GM19438 (cell line): Measurements from ENCODE around the gene PSMD12.
"Not testable (repeated sequence)": the region's sequence is repeated elsewhere in the genome, so short reads cannot be mapped to it uniquely, and the experiment has no call there.

ENCODE experiments used
- ATAC-seq: cut with Tn5 transposase; IDR thresholded peaks from one replicate; pipeline ENCODE4 v1.9.1; 2021; ENCODE audit warnings: low read depth; ENCODE audit not compliant: unreplicated experiment

PSMD12 gene

GRCh38 chr17:67388536-67388935 lies 22.2 kb upstream of the PSMD12 start:
- not testable (repeated sequence) for ATAC-seq

GRCh38 chr17:67386965-67387551 lies 20.7 kb upstream of the PSMD12 start:
- no peak for ATAC-seq

GRCh38 chr17:67385122-67385988 lies 19.0 kb upstream of the PSMD12 start:
- ATAC-seq = no peak

GRCh38 chr17:67381929-67382257 lies 15.5 kb upstream of the PSMD12 start:
- no peak for ATAC-seq

GRCh38 chr17:67379251-67379630 lies 12.9 kb upstream of the PSMD12 start:
- no peak for ATAC-seq

- ATAC-seq = peak; percentile 35
Measured at GRCh38 chr17:67378454-67379250, 12.3 kb upstream of the PSMD12 start.

GRCh38 chr17:67377488-67378453 lies 11.4 kb upstream of the PSMD12 start:
- peak; percentile 42 for ATAC-seq

GRCh38 chr17:67376737-67377487 lies 10.5 kb upstream of the PSMD12 start, which contains the start of gene PITPNC1:
TSS of gene PITPNC1 (plus strand) at chr17:67377281.
- ATAC-seq = peak; percentile 55

GRCh38 chr17:67376415-67376736 lies 10.0 kb upstream of the PSMD12 start:
- no peak for ATAC-seq

- ATAC-seq = no peak
Measured at GRCh38 chr17:67375716-67376115, 9.3 kb upstream of the PSMD12 start.

- ATAC-seq = no peak
Measured at GRCh38 chr17:67375054-67375427, 8.7 kb upstream of the PSMD12 start.

GRCh38 chr17:67374329-67375053 lies 8.1 kb upstream of the PSMD12 start:
- no peak for ATAC-seq

GRCh38 chr17:67372751-67373150 lies 6.4 kb upstream of the PSMD12 start:
- ATAC-seq = no peak

- no peak for ATAC-seq
Measured at GRCh38 chr17:67369676-67370075, 3.3 kb upstream of the PSMD12 start.

- ATAC-seq = no peak
Measured at GRCh38 chr17:67365738-67366192, 612 bp downstream of the PSMD12 start.

GRCh38 chr17:67364847-67365737 lies 1.3 kb downstream of the PSMD12 start:
- ATAC-seq = no peak

GRCh38 chr17:67362173-67362572 lies 4.2 kb downstream of the PSMD12 start:
- ATAC-seq = no peak

GRCh38 chr17:67360880-67361279 lies 5.5 kb downstream of the PSMD12 start:
- no peak for ATAC-seq
